NK-92 (cell line): ENCODE measurements around the gene CHPF.

Experiments
- DNase-seq: peaks from one replicate; lab custom pipeline; 2025; ENCODE audit not compliant: unreplicated experiment; lab: John Stamatoyannopoulos, UW

The CHPF gene

GRCh38 chr2:219543596-219544358, at the start of gene CHPF, which contains the start of gene TMEM198:
TSS of gene CHPF (minus strand) at chr2:219543809. CDS start at chr2:219543538, 271 bp downstream.
TSS of gene TMEM198 (plus strand) at chr2:219544028. CDS start at chr2:219544728, 700 bp downstream.
- peak; percentile 53 for DNase-seq

- DNase-seq = no peak
Observed at GRCh38 chr2:219593154-219593553, 49.5 kb upstream of the CHPF start.

- DNase-seq = no peak
Observed at GRCh38 chr2:219592736-219593135, 49.1 kb upstream of the CHPF start.

- no peak for DNase-seq
Observed at GRCh38 chr2:219591091-219591490, 47.5 kb upstream of the CHPF start.

GRCh38 chr2:219581346-219581745, 37.7 kb upstream of the CHPF start:
- no peak for DNase-seq

GRCh38 chr2:219578811-219579613, 35.4 kb upstream of the CHPF start:
- no peak for DNase-seq

- DNase-seq = no peak
Observed at GRCh38 chr2:219576505-219577388, 33.1 kb upstream of the CHPF start.

GRCh38 chr2:219575566-219576504, 32.2 kb upstream of the CHPF start:
- DNase-seq = no peak

- DNase-seq = no peak
Observed at GRCh38 chr2:219574484-219575311, 31.1 kb upstream of the CHPF start.

- no peak for DNase-seq
Observed at GRCh38 chr2:219573166-219573565, 29.6 kb upstream of the CHPF start.

GRCh38 chr2:219572237-219573001, 28.8 kb upstream of the CHPF start, which contains the start of gene INHA:
TSS of gene INHA (plus strand) at chr2:219572310. CDS start at chr2:219572375, 65 bp downstream.
- DNase-seq = no peak

GRCh38 chr2:219571311-219572236, 28.0 kb upstream of the CHPF start, which contains the start of gene OBSL1:
TSS of gene OBSL1 (minus strand) at chr2:219571539. CDS start at chr2:219571232, 307 bp downstream.
- no peak for DNase-seq

- DNase-seq = no peak
Observed at GRCh38 chr2:219570924-219571310, 27.3 kb upstream of the CHPF start.

- DNase-seq = no peak
Observed at GRCh38 chr2:219570194-219570923, 26.8 kb upstream of the CHPF start.

- DNase-seq = no peak
Observed at GRCh38 chr2:219569635-219570034, 26.0 kb upstream of the CHPF start.

GRCh38 chr2:219569041-219569440, 25.4 kb upstream of the CHPF start:
- no peak for DNase-seq
